H1 (cell line): ENCODE measurements around the gene GSG1L.

Source experiments
- KDM5A ChIP-seq: fragments of 200-600 bp; IDR thresholded peaks from 2 replicates; pipeline ENCODE4 v1.7.1; 2012; ENCODE audit warnings: mild to moderate bottlenecking, low read length, inconsistent platforms, mixed read lengths
- TF ChIP-seq, protein P1 (sequence below): IDR thresholded peaks from 2 replicates; pipeline ENCODE4 v1.6.1; 2011; ENCODE audit warnings: low read depth, mild to moderate bottlenecking, low read length; ENCODE audit not compliant: insufficient read depth

- TF ChIP-seq KDM5A = no peak
- TF ChIP-seq, protein P1, sequence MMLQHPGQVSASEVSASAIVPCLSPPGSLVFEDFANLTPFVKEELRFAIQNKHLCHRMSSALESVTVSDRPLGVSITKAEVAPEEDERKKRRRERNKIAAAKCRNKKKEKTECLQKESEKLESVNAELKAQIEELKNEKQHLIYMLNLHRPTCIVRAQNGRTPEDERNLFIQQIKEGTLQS = no peak
Measured at GRCh38 chr16:27844826-27845225, 218.7 kb downstream of the GSG1L start.
